Activated CD4-positive, alpha-beta T cell treated with anti-CD3 and anti-CD28 coated beads, Interleukin-2, amount 50 U/mL, for 16 hours (primary cell): ENCODE results near the gene GPR107.

Experiments
- DNase-seq: peaks from one replicate; pipeline ENCODE4 v3.0.0-alpha.2; 2020

The GPR107 gene

GRCh38 chr9:130139251-130139650, 85.5 kb downstream of the GPR107 start:
- DNase-seq, result no peak

- DNase-seq, result peak; percentile 31
Observed at GRCh38 chr9:130140706-130141105, 87.0 kb downstream of the GPR107 start.

- no peak for DNase-seq
Observed at GRCh38 chr9:130142056-130142455, 88.3 kb downstream of the GPR107 start.

- no peak for DNase-seq
Observed at GRCh38 chr9:130142641-130143040, 88.9 kb downstream of the GPR107 start.

GRCh38 chr9:130143279-130143893, 89.7 kb downstream of the GPR107 start:
- no peak for DNase-seq

- no peak for DNase-seq
Observed at GRCh38 chr9:130143958-130144366, 90.3 kb downstream of the GPR107 start.

- DNase-seq, result no peak
Observed at GRCh38 chr9:130144703-130145102, 91.0 kb downstream of the GPR107 start.

- DNase-seq, result no peak
Observed at GRCh38 chr9:130145658-130146057, 92.0 kb downstream of the GPR107 start.

- DNase-seq, result no peak
Observed at GRCh38 chr9:130147198-130147597, 93.5 kb downstream of the GPR107 start.

- no peak for DNase-seq
Observed at GRCh38 chr9:130147910-130148309, 94.2 kb downstream of the GPR107 start.

- no peak for DNase-seq
Observed at GRCh38 chr9:130149031-130149430, 95.3 kb downstream of the GPR107 start.

GRCh38 chr9:130149654-130150286, 96.1 kb downstream of the GPR107 start:
- no peak for DNase-seq

- no peak for DNase-seq
Observed at GRCh38 chr9:130150779-130151382, 97.2 kb downstream of the GPR107 start.

- no peak for DNase-seq
Observed at GRCh38 chr9:130154816-130155215, 101.1 kb downstream of the GPR107 start.

- no peak for DNase-seq
Observed at GRCh38 chr9:130155647-130156046, 101.9 kb downstream of the GPR107 start.

- no peak for DNase-seq
Observed at GRCh38 chr9:130156672-130157071, 103.0 kb downstream of the GPR107 start.

- no peak for DNase-seq
Observed at GRCh38 chr9:130157079-130157478, 103.4 kb downstream of the GPR107 start.

GRCh38 chr9:130158001-130158400, 104.3 kb downstream of the GPR107 start:
- DNase-seq, result no peak

- DNase-seq, result no peak
Observed at GRCh38 chr9:130159057-130159456, 105.4 kb downstream of the GPR107 start.

- no peak for DNase-seq
Observed at GRCh38 chr9:130159915-130160670, 106.4 kb downstream of the GPR107 start.

GRCh38 chr9:130160862-130161470, 107.3 kb downstream of the GPR107 start:
- DNase-seq, result no peak

- DNase-seq, result no peak
Observed at GRCh38 chr9:130165579-130165978, 111.9 kb downstream of the GPR107 start.

- no peak for DNase-seq
Observed at GRCh38 chr9:130166399-130166798, 112.7 kb downstream of the GPR107 start.
